Endothelial cell of umbilical vein (primary cell): ENCODE measurements around the gene NDUFA11. TPM values are rescaled to one million over a fixed set of nuclear protein-coding genes. Genes with fewer than 3 reads are reported as not detected.

Source experiments
- BruUV-seq: library from RNA; stranded (reverse); fragments of 400-500 nt; replicated peaks from 2 replicates; lab custom pipeline; 2021; lab: Mats Ljungman, UMichigan
- CTCF ChIA-PET: fragments of 300-600, 350-600 bp; sonication (Branson Sonifier 250); formaldehyde crosslinking; loops from one replicate; lab custom pipeline; 2021; ENCODE audit warnings: antibody characterized with exemption, inconsistent platforms; lab: Charles Lee
- POLR2A ChIA-PET: fragments of 300-600, 350-600 bp; sonication (Branson Sonifier 250); formaldehyde crosslinking; loops from one replicate; lab custom pipeline; 2021; ENCODE audit warnings: antibody characterized with exemption, inconsistent platforms; lab: Charles Lee
- DNase-seq: peaks from one replicate; pipeline ENCODE4 v3.0.0-alpha.2; 2011; ENCODE audit warnings: low read depth, low spot score
- FAIRE-seq: peaks from 2 replicates; lab custom pipeline; 2011; peaks lifted over from hg19 to GRCh38; lab: Jason Lieb, UNC
- H2AFZ ChIP-seq: 2 replicates; pipeline ENCODE4 v1.6.0; 2012; ENCODE audit warnings: low read depth, low read length, control low read depth, inconsistent platforms
- H3K27ac ChIP-seq: 2 replicates; pipeline ENCODE4 v1.5.1; 2011; ENCODE audit warnings: low read depth, mild to moderate bottlenecking, control low read depth, low read length, moderate library complexity; ENCODE audit not compliant: insufficient read depth
- H3K27me3 ChIP-seq, 2 experiments: 2 replicates each; pipeline versions ENCODE4 v1.6.0 to v1.6.1; 2011; ENCODE audit warnings: low read length in 2 of 2, mixed read lengths in 1 of 2; ENCODE audit not compliant: control insufficient read depth in 2 of 2, insufficient read depth in 2 of 2
- H3K36me3 ChIP-seq, 2 experiments: 2 replicates in 1 of 2; 3 replicates in 1 of 2; pipeline ENCODE4 v1.5.1; 2011; ENCODE audit warnings: low read length in 2 of 2, mild to moderate bottlenecking in 1 of 2, moderate library complexity in 1 of 2; ENCODE audit not compliant: control insufficient read depth in 2 of 2, insufficient read depth in 2 of 2; ENCODE audit errors: extremely low read depth in 1 of 2
- H3K4me1 ChIP-seq: 3 replicates; pipeline ENCODE4 v1.5.1; 2011; ENCODE audit warnings: mild to moderate bottlenecking, low read length; ENCODE audit not compliant: control insufficient read depth, insufficient read depth; ENCODE audit errors: extremely low read depth
- H3K4me2 ChIP-seq: 2 replicates; pipeline ENCODE4 v1.6.1; 2011; ENCODE audit warnings: low read length, control low read depth, mixed read lengths; ENCODE audit not compliant: insufficient read depth
- H3K4me3 ChIP-seq, 3 experiments: fragments of 200-600 bp in 1 of 3; sonication (generic), shearing (Covaris generic) in 1 of 3; replicated peaks in 1 of 3; 2 replicates each; pipeline ENCODE4 v1.5.1; 2011 to 2016; ENCODE audit warnings: control low read depth in 3 of 3, low read length in 3 of 3, mild to moderate bottlenecking in 2 of 3, inconsistent platforms in 1 of 3, low read depth in 1 of 3, moderate library complexity in 1 of 3; ENCODE audit not compliant: insufficient read depth in 1 of 3
- H3K79me2 ChIP-seq: 2 replicates; pipeline ENCODE4 v1.6.0; 2012; ENCODE audit warnings: low read length, inconsistent platforms; ENCODE audit not compliant: control insufficient read depth, insufficient read depth
- H3K9ac ChIP-seq: replicated peaks from 2 replicates; pipeline ENCODE3; 2011; ENCODE audit warnings: low read length, control low read depth; ENCODE audit not compliant: insufficient read depth; ENCODE audit errors: extremely low read depth
- H3K9me1 ChIP-seq: replicated peaks from 3 replicates; pipeline ENCODE4 v1.6.0; 2011; ENCODE audit warnings: mild to moderate bottlenecking, low read length; ENCODE audit not compliant: control insufficient read depth, insufficient read depth; ENCODE audit errors: extremely low read depth
- H3K9me3 ChIP-seq: replicated peaks from 2 replicates; pipeline ENCODE4 v1.5.1; 2012; ENCODE audit warnings: low read length, inconsistent platforms; ENCODE audit not compliant: control insufficient read depth, insufficient read depth
- H4K20me1 ChIP-seq: replicated peaks from 2 replicates; pipeline ENCODE3; 2011; ENCODE audit warnings: mild to moderate bottlenecking, low read length; ENCODE audit not compliant: control insufficient read depth, insufficient read depth; ENCODE audit errors: extremely low read depth
- CTCF ChIP-seq, 2 donors: IDR thresholded peaks; 1 replicate in 1 of 2; 2 replicates in 1 of 2; pipeline ENCODE4 v1.5.1; 2011; ENCODE audit warnings: low read length in 2 of 2, mild to moderate bottlenecking in 2 of 2, moderate library complexity in 2 of 2, control low read depth in 1 of 2, inconsistent platforms in 1 of 2, low read depth in 1 of 2; ENCODE audit not compliant: insufficient read depth in 1 of 2; ENCODE audit errors: extremely low read depth in 1 of 2
- FOS ChIP-seq: IDR thresholded peaks from 2 replicates; pipeline ENCODE4 v1.6.1; 2011; ENCODE audit warnings: mild to moderate bottlenecking, low read length, moderate library complexity, borderline replicate concordance; ENCODE audit not compliant: insufficient read depth
- MAX ChIP-seq: IDR thresholded peaks from 2 replicates; pipeline ENCODE4 v1.6.1; 2011; ENCODE audit not compliant: insufficient read depth, insufficient read length
- MYC ChIP-seq: IDR thresholded peaks from one replicate; pipeline ENCODE4 v1.6.1; 2011; ENCODE audit warnings: mild to moderate bottlenecking, low read depth, low read length
- POLR2A ChIP-seq: IDR thresholded peaks from 2 replicates; pipeline ENCODE4 v1.6.1; 2012; ENCODE audit warnings: low read depth, mild to moderate bottlenecking, control low read depth, low read length
- dilution Hi-C: fragments of 300-500 bp; cut with MboI; formaldehyde crosslinking; loops from one replicate; pipeline ENCODE4 v1.15.0; 2019; ENCODE audit warnings: low sequenced_read_pairs; ENCODE audit not compliant: extremely low pct_ligation_motif_present
- intact Hi-C: fragments of 100-400 bp; cut with micrococcal nuclease; formaldehyde crosslinking; loops from one replicate; pipeline ENCODE4 v1.10.0; 2022
- polyA plus RNA-seq, 4 experiments: library from polyadenylated mRNA; depleted of rRNA in 3 of 4; stranded (reverse) in 3 of 4; unstranded in 1 of 4; fragments of >200 nt; gene quantifications; 2 replicates each; pipeline versions ENCODE4 v1.2.1 to v1.2.3, GENCODE V29; 2011 to 2012; ENCODE audit warnings: missing spikeins in 1 of 4
- total RNA-seq: library from RNA; stranded (reverse); gene quantifications from 2 replicates; pipeline ENCODE4 v1.2.3, GENCODE V29; 2021

Gene NDUFA11
- total and polyA plus RNA-seq, 2 donors (not counting 3 experiments of a cell fraction or from before 2014, with no cell fraction given): 281 to 876 TPM

- Histone ChIP-seq H4K20me1 (no peaks in the 10 kb centered on the region), H3K9me1 (no peaks in the 10 kb centered on the region), H3K27me3 (no peaks in the 10 kb centered on the region), H3K9me3 (no peaks in the 10 kb centered on the region), H3K4me1 (no peaks in the 10 kb centered on the region), H3K27ac (no peak overlapping the region), H3K4me2 (no peak overlapping the region), H3K4me3 (no peak overlapping the region), H3K36me3 (no peaks in the 10 kb centered on the region), H3K79me2 (no peaks in the 10 kb centered on the region), H3K9ac (no peak overlapping the region), H2AFZ (no peak overlapping the region)
- TF ChIP-seq POLR2A: no peak
- no peak for TF ChIP-seq MYC
- no peak for TF ChIP-seq CTCF (IDR thresholded peaks at IDR 0.05; ENCODE audit: extremely low read depth in 1 of 2, insufficient read depth in 1 of 2, low read depth in 1 of 2, low read length in 2 of 2)
- TF ChIP-seq MAX: no peak
- no peak for TF ChIP-seq FOS
- dilution Hi-C loops: no loop called here
- DNase-seq (no peak), FAIRE-seq (no peak)
- ChIA-PET CTCF (no interaction called here), POLR2A (interaction anchor here (0.6 kb wide), 1 partner anchor 130 kb away, joined by 3 read pairs; no protein-coding TSS in a partner anchor)
- intact Hi-C loops: no loop called here
- no TSS peak for BruUV-seq
These were observed 38.7 kb downstream of the NDUFA11 start for GRCh38 chr19:5864725-5865486.
